Caco-2 (cell line): ENCODE data around the gene KLF15. TPM values are rescaled to one million over a fixed set of nuclear protein-coding genes. Genes with fewer than 3 reads are reported as not detected.

Source experiments
- BruUV-seq: library from RNA; stranded (reverse); fragments of 400-500 nt; replicated peaks from 2 replicates; lab custom pipeline; 2021; lab: Mats Ljungman, UMichigan
- CTCF ChIA-PET: fragments of 300-600 bp; sonication (Branson Sonifier 250); formaldehyde crosslinking; loops from one replicate; lab custom pipeline; 2022; ENCODE audit warnings: antibody characterized with exemption; lab: Charles Lee
- POLR2A ChIA-PET: fragments of 300-600 bp; sonication (Branson Sonifier 250); formaldehyde crosslinking; loops from one replicate; lab custom pipeline; 2022; ENCODE audit warnings: antibody characterized with exemption; lab: Charles Lee
- DNase-seq, 2 experiments: peaks; one replicate each; pipeline versions ENCODE4 v3.0.0 to v3.0.0-alpha.2; 2020 to 2022
- H3K27me3 ChIP-seq: replicated peaks from 2 replicates; pipeline ENCODE4 v1.6.0; 2011; ENCODE audit warnings: low read length; ENCODE audit not compliant: control insufficient read depth, insufficient read depth
- H3K36me3 ChIP-seq: 2 replicates; pipeline ENCODE4 v1.5.1; 2011; ENCODE audit warnings: low read length; ENCODE audit not compliant: control insufficient read depth, insufficient read depth
- H3K4me1 ChIP-seq: fragments of 250-450 bp; sonication (Bioruptor Pico); 2 replicates; pipeline ENCODE4 v1.5.1; 2020; ENCODE audit warnings: mild to moderate bottlenecking
- H3K4me3 ChIP-seq: 2 replicates; pipeline ENCODE4 v1.5.1; 2011; ENCODE audit warnings: low read depth, mild to moderate bottlenecking, control low read depth, low read length
- H3K9me3 ChIP-seq: fragments of 250-450 bp; sonication (Bioruptor Pico); 2 replicates; pipeline ENCODE4 v1.5.1; 2020; ENCODE audit warnings: mild to moderate bottlenecking, moderate library complexity
- H3K27ac Mint-ChIP-seq: one replicate; pipeline ENCODE4 v1.8.0; 2022; ENCODE audit warnings: mixed read lengths; ENCODE audit not compliant: unreplicated experiment
- H3K27me3 Mint-ChIP-seq: one replicate; pipeline ENCODE4 v1.8.0; 2022; ENCODE audit warnings: mixed read lengths; ENCODE audit not compliant: insufficient read depth, unreplicated experiment
- H3K36me3 Mint-ChIP-seq: one replicate; pipeline ENCODE4 v1.8.0; 2022; ENCODE audit warnings: mild to moderate bottlenecking, mixed read lengths; ENCODE audit not compliant: insufficient read depth, unreplicated experiment
- H3K4me1 Mint-ChIP-seq: one replicate; pipeline ENCODE4 v1.8.0; 2022; ENCODE audit warnings: low read depth, mixed read lengths; ENCODE audit not compliant: unreplicated experiment
- H3K4me3 Mint-ChIP-seq: one replicate; pipeline ENCODE4 v1.8.0; 2022; ENCODE audit warnings: mild to moderate bottlenecking, moderate library complexity, mixed read lengths; ENCODE audit not compliant: unreplicated experiment
- H3K9me3 Mint-ChIP-seq: one replicate; pipeline ENCODE4 v1.8.0; 2022; ENCODE audit warnings: mixed read lengths; ENCODE audit not compliant: unreplicated experiment
- intact Hi-C: fragments of 100-400 bp; cut with micrococcal nuclease; formaldehyde crosslinking; loops from one replicate; pipeline ENCODE4 v1.10.0; 2022; ENCODE audit not compliant: unreplicated experiment
- total RNA-seq: library from RNA; stranded (reverse); gene quantifications from 2 replicates; pipeline ENCODE4 v1.2.3, GENCODE V29; 2022
- TF ChIP-seq, protein P1 (sequence below), 2 experiments: fragments of 200-600 bp in 1 of 2; IDR thresholded peaks; 1 replicate in 1 of 2; 2 replicates in 1 of 2; pipeline versions ENCODE4 v1.5.1 to v1.8.0; 2011 to 2022; ENCODE audit warnings: antibody characterized with exemption in 1 of 2, control low read depth in 1 of 2, inconsistent platforms in 1 of 2, low read depth in 1 of 2, low read length in 1 of 2, mild to moderate bottlenecking in 1 of 2, moderate library complexity in 1 of 2; ENCODE audit not compliant: insufficient read depth in 1 of 2, severe bottlenecking in 1 of 2, unreplicated experiment in 1 of 2

Gene KLF15
- total RNA-seq, 1 experiment from 2014 or later = 2.7 TPM

DNA sequence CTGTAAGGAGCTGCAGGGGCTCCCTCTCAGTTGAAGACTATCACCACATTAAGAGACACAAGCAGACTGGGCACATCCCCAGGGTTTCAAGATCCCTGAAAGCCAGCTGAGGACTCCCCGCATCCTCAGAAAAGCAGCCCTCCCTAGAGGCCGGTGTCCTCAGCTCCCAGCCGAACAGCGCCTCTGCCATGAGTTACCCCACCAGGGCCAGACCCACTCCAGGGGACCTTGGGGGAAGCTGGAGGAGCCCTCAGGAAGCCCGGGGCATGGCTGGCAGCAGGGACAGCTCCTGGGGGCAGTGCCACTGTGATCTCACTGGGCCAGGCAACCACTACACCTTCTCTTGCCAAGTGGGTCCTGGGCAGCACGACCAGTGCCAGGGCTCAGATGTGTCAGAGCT, 8.1 kb downstream of the KLF15 start:
- no peaks in the 10 kb centered on the region for H3K27me3 ChIP-seq
- no peaks in the 10 kb centered on the region for H3K9me3 ChIP-seq
- Mint-ChIP-seq H3K4me3 (no peak overlapping the region), H3K9me3 (no peaks in the 10 kb centered on the region), H3K36me3 (no peaks in the 10 kb centered on the region), H3K27me3 (no peaks in the 10 kb centered on the region), H3K4me1 (no peaks in the 10 kb centered on the region), H3K27ac (no peak overlapping the region)
- no peaks in the 10 kb centered on the region for H3K4me1 ChIP-seq
- ChIA-PET POLR2A (no interaction called here), CTCF (no interaction called here)
- no TSS peak for BruUV-seq
- intact Hi-C loops = no loop called here
- H3K4me3 ChIP-seq = no peak overlapping the region
- DNase-seq = peak in 1 of 2 experiments; percentile 21
- H3K36me3 ChIP-seq = no peaks in the 10 kb centered on the region
- TF ChIP-seq, protein P1, sequence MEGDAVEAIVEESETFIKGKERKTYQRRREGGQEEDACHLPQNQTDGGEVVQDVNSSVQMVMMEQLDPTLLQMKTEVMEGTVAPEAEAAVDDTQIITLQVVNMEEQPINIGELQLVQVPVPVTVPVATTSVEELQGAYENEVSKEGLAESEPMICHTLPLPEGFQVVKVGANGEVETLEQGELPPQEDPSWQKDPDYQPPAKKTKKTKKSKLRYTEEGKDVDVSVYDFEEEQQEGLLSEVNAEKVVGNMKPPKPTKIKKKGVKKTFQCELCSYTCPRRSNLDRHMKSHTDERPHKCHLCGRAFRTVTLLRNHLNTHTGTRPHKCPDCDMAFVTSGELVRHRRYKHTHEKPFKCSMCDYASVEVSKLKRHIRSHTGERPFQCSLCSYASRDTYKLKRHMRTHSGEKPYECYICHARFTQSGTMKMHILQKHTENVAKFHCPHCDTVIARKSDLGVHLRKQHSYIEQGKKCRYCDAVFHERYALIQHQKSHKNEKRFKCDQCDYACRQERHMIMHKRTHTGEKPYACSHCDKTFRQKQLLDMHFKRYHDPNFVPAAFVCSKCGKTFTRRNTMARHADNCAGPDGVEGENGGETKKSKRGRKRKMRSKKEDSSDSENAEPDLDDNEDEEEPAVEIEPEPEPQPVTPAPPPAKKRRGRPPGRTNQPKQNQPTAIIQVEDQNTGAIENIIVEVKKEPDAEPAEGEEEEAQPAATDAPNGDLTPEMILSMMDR (IDR thresholded peaks at IDR 0.05; ENCODE audit: insufficient read depth in 1 of 2, low read depth in 1 of 2, low read length in 1 of 2, severe bottlenecking in 1 of 2, unreplicated experiment in 1 of 2) = no peak

DNA sequence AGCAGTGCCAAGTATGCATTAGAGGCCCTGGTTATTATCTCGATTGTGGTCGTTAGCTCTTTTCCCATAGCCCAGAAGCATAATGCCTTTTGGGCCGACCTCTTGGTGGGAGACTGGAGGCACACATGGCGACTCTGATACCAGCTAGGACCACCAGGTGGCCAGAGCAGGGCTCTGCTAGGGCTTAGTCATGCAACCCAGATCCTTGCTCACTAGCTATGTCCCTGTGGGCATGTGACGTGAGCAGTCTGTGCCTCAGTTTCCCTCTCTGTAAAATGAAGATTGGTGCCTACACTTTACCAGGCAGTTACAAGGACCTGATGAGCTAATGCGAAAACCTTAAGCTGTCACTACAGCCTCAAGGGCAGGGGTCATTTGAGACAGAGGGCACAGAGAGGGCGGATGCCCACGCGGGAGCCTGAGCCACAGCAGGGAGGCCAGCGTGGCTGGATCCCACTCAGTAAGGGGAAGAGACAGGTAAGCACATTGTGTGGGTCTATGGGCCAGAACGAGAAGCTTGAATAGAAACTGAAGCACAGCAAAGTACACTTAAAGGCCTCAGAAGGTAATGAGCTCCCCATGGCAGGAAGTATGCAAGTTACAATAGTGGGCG, 8.8 kb downstream of the KLF15 start:
- no peak overlapping the region for H3K4me3 ChIP-seq
- POLR2A ChIA-PET = no interaction called here
- TF ChIP-seq, protein P1 (IDR thresholded peaks at IDR 0.05; ENCODE audit: insufficient read depth in 1 of 2, low read depth in 1 of 2, low read length in 1 of 2, severe bottlenecking in 1 of 2, unreplicated experiment in 1 of 2) = no peak
- Mint-ChIP-seq H3K36me3 (no peaks in the 10 kb centered on the region), H3K27ac (no peak overlapping the region), H3K9me3 (no peaks in the 10 kb centered on the region), H3K27me3 (no peaks in the 10 kb centered on the region), H3K4me3 (no peak overlapping the region), H3K4me1 (no peaks in the 10 kb centered on the region)
- H3K4me1 ChIP-seq = no peaks in the 10 kb centered on the region
- intact Hi-C loops = no loop called here
- H3K36me3 ChIP-seq = no peaks in the 10 kb centered on the region
- no peaks in the 10 kb centered on the region for H3K9me3 ChIP-seq
- CTCF ChIA-PET = interaction anchor here (0.9 to 1.0 kb wide), 2 partner anchors 9 to 40 kb away, joined by 4 read pairs; partner anchors contain the start of gene KLF15
- peak in 1 of 2 experiments; percentile 29 for DNase-seq
- no TSS peak for BruUV-seq
- no peaks in the 10 kb centered on the region for H3K27me3 ChIP-seq

DNA sequence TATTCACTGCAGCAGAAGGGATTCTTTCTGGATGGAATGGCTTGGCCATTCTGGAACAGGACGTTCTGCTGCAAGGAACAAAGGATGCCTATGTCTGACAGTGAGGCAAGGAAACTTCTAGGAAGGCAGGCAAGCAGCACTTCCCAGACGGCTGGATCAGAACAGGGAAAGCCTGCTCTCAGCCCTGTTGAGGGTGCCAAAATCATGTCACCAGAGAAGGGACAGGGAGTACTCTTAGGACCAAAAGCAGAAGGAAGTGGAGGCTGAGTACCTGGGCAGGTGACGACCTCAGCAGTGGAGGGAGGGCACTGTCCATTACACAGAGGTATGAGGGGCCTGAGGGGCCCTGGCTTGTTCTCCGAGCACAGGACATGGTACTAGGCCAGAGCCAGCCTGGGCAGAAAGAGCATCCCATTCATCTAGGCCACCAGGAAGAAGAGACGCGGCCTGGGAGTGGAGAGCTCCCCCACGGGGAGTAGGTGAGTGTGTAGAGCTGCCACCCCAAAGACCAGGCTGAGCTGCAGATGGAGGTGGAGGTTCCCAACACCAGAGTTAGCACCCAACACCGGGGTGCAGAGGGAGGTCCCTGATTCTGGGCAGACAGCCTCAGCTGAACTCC, 9.6 kb downstream of the KLF15 start:
- CTCF ChIA-PET = interaction anchor here (0.9 to 1.0 kb wide), 2 partner anchors 10 to 41 kb away, joined by 4 read pairs; partner anchors contain the start of gene KLF15
- Mint-ChIP-seq H3K9me3 (no peaks in the 10 kb centered on the region), H3K27me3 (no peaks in the 10 kb centered on the region), H3K36me3 (no peaks in the 10 kb centered on the region), H3K27ac (no peak overlapping the region), H3K4me3 (no peak overlapping the region), H3K4me1 (no peaks in the 10 kb centered on the region)
- Histone ChIP-seq H3K27me3 (no peaks in the 10 kb centered on the region), H3K9me3 (no peaks in the 10 kb centered on the region), H3K4me1 (no peaks in the 10 kb centered on the region), H3K36me3 (no peaks in the 10 kb centered on the region), H3K4me3 (no peak overlapping the region)
- DNase-seq = peak in 1 of 2 experiments; percentile 25
- intact Hi-C loops = no loop called here
- no TSS peak for BruUV-seq
- TF ChIP-seq, protein P1 (IDR thresholded peaks at IDR 0.05; ENCODE audit: insufficient read depth in 1 of 2, low read depth in 1 of 2, low read length in 1 of 2, severe bottlenecking in 1 of 2, unreplicated experiment in 1 of 2) = no peak
- POLR2A ChIA-PET = no interaction called here
